Muscle layer of colon (tissue), 2 donors: ENCODE measurements around the gene C1orf185.

ENCODE experiments used
- H3K27ac ChIP-seq: one replicate; pipeline ENCODE4 v1.7.0; 2013; ENCODE audit warnings: low read depth, mild to moderate bottlenecking, low read length, moderate library complexity
- H3K27me3 ChIP-seq, 2 donors: one replicate each; pipeline ENCODE4 v1.7.0; 2013; ENCODE audit warnings: low read length in 2 of 2, mild to moderate bottlenecking in 2 of 2; ENCODE audit not compliant: insufficient read depth in 2 of 2, control insufficient read depth in 1 of 2
- H3K36me3 ChIP-seq: one replicate; pipeline ENCODE4 v1.7.0; 2013; ENCODE audit warnings: mild to moderate bottlenecking, low read length; ENCODE audit not compliant: insufficient read depth
- H3K4me1 ChIP-seq: one replicate; pipeline ENCODE4 v1.7.0; 2013; ENCODE audit warnings: mild to moderate bottlenecking, low read length; ENCODE audit not compliant: insufficient read depth
- H3K4me3 ChIP-seq, 2 donors: one replicate each; pipeline ENCODE4 v1.7.0; 2013; ENCODE audit warnings: low read length in 2 of 2, low read depth in 1 of 2, mild to moderate bottlenecking in 1 of 2, moderate library complexity in 1 of 2
- H3K9ac ChIP-seq: one replicate; pipeline ENCODE4 v1.7.0; 2013; ENCODE audit warnings: low read length
- H3K9me3 ChIP-seq: one replicate; pipeline ENCODE4 v1.7.0; 2013; ENCODE audit warnings: mild to moderate bottlenecking, low read length
- donor health status: abdominal sarcoma.
- donor health status: Adenocarcinoma of cecum.

C1orf185 gene

GRCh38 chr1:51101976-51102375 lies at the start of gene C1orf185:
C1orf185 (plus strand) TSS chr1:51102228; CDS start chr1:51102234, 6 bp downstream.
- H3K27ac ChIP-seq: no peak within 1 kb of the TSS

GRCh38 chr1:51058858-51059257 lies 43.2 kb upstream of the C1orf185 start:
- Histone ChIP-seq H3K4me3 (no peak overlapping the region), H3K4me1 (no peaks in the 10 kb centered on the region), H3K9me3 (no peaks in the 10 kb centered on the region), H3K27me3 (no peaks in the 10 kb centered on the region), H3K36me3 (no peaks in the 10 kb centered on the region), H3K27ac (no peak overlapping the region), H3K9ac (no peak overlapping the region)

More at GRCh38 chr1:51101976-51102375, at the start of gene C1orf185:
- H3K4me1 ChIP-seq: no peaks in the 10 kb centered on the region
- H3K9ac ChIP-seq: no peak within 1 kb of the TSS
- no peaks in the 10 kb centered on the region for H3K36me3 ChIP-seq
- no peaks in the 10 kb centered on the region for H3K9me3 ChIP-seq
- no peak within 1 kb of the TSS for H3K4me3 ChIP-seq
- no peaks in the 10 kb centered on the region for H3K27me3 ChIP-seq

- no peak overlapping the region for H3K9ac ChIP-seq
- H3K36me3 ChIP-seq: no peaks in the 10 kb centered on the region
- H3K27ac ChIP-seq: no peak overlapping the region
- no peak overlapping the region for H3K4me3 ChIP-seq
- H3K4me1 ChIP-seq: no peaks in the 10 kb centered on the region
- no peaks in the 10 kb centered on the region for H3K9me3 ChIP-seq
- no peaks in the 10 kb centered on the region for H3K27me3 ChIP-seq
These were observed 40.7 kb upstream of the C1orf185 start for GRCh38 chr1:51061231-51061918.

- Histone ChIP-seq H3K27me3 (no peaks in the 10 kb centered on the region), H3K4me3 (no peak overlapping the region), H3K27ac (no peak overlapping the region), H3K4me1 (no peaks in the 10 kb centered on the region), H3K9me3 (no peaks in the 10 kb centered on the region), H3K36me3 (no peaks in the 10 kb centered on the region), H3K9ac (no peak overlapping the region)
These were observed 38.9 kb upstream of the C1orf185 start for GRCh38 chr1:51063121-51063520.

GRCh38 chr1:51070011-51070410 lies 32.0 kb upstream of the C1orf185 start:
- no peak overlapping the region for H3K4me3 ChIP-seq
- H3K27me3 ChIP-seq: no peaks in the 10 kb centered on the region
- no peak overlapping the region for H3K27ac ChIP-seq
- no peaks in the 10 kb centered on the region for H3K36me3 ChIP-seq
- no peaks in the 10 kb centered on the region for H3K9me3 ChIP-seq
- H3K4me1 ChIP-seq: no peaks in the 10 kb centered on the region
- H3K9ac ChIP-seq: no peak overlapping the region

- Histone ChIP-seq H3K27me3 (no peaks in the 10 kb centered on the region), H3K9ac (no peak overlapping the region), H3K36me3 (no peaks in the 10 kb centered on the region), H3K27ac (no peak overlapping the region), H3K9me3 (no peaks in the 10 kb centered on the region), H3K4me3 (no peak overlapping the region), H3K4me1 (no peaks in the 10 kb centered on the region)
These were observed 31.4 kb upstream of the C1orf185 start for GRCh38 chr1:51070640-51071039.

- Histone ChIP-seq H3K9ac (no peak overlapping the region), H3K36me3 (no peaks in the 10 kb centered on the region), H3K4me1 (no peaks in the 10 kb centered on the region)
These were observed 30.6 kb upstream of the C1orf185 start for GRCh38 chr1:51071291-51072042.

GRCh38 chr1:51072043-51072439 lies 30.0 kb upstream of the C1orf185 start:
- H3K27ac ChIP-seq: no peak overlapping the region
- no peaks in the 10 kb centered on the region for H3K36me3 ChIP-seq
- no peak overlapping the region for H3K4me3 ChIP-seq
- no peaks in the 10 kb centered on the region for H3K27me3 ChIP-seq
- H3K4me1 ChIP-seq: no peaks in the 10 kb centered on the region
- no peak overlapping the region for H3K9ac ChIP-seq
- H3K9me3 ChIP-seq: no peaks in the 10 kb centered on the region

More at GRCh38 chr1:51071291-51072042, 30.6 kb upstream of the C1orf185 start:
- H3K4me3 ChIP-seq: no peak overlapping the region
- no peaks in the 10 kb centered on the region for H3K27me3 ChIP-seq
- no peaks in the 10 kb centered on the region for H3K9me3 ChIP-seq
- no peak overlapping the region for H3K27ac ChIP-seq

- no peaks in the 10 kb centered on the region for H3K4me1 ChIP-seq
- no peak overlapping the region for H3K9ac ChIP-seq
- H3K27me3 ChIP-seq: no peaks in the 10 kb centered on the region
- H3K9me3 ChIP-seq: no peaks in the 10 kb centered on the region
- H3K36me3 ChIP-seq: no peaks in the 10 kb centered on the region
- no peak overlapping the region for H3K4me3 ChIP-seq
- H3K27ac ChIP-seq: no peak overlapping the region
These were observed 29.4 kb upstream of the C1orf185 start for GRCh38 chr1:51072651-51073050.

GRCh38 chr1:51073456-51073855 lies 28.6 kb upstream of the C1orf185 start:
- H3K9ac ChIP-seq: no peak overlapping the region
- no peak overlapping the region for H3K4me3 ChIP-seq
- no peaks in the 10 kb centered on the region for H3K36me3 ChIP-seq
- no peak overlapping the region for H3K27ac ChIP-seq
- H3K4me1 ChIP-seq: no peaks in the 10 kb centered on the region
- no peaks in the 10 kb centered on the region for H3K9me3 ChIP-seq
- no peaks in the 10 kb centered on the region for H3K27me3 ChIP-seq

GRCh38 chr1:51086496-51087271 lies 15.3 kb upstream of the C1orf185 start:
- Histone ChIP-seq H3K9me3 (no peaks in the 10 kb centered on the region), H3K27ac (no peak overlapping the region), H3K27me3 (peaks cover 0 to 8% of the 10 kb centered on the region in 2 donors)

More at GRCh38 chr1:51086496-51087271, 15.3 kb upstream of the C1orf185 start:
- H3K9ac ChIP-seq: no peak overlapping the region
- H3K36me3 ChIP-seq: no peaks in the 10 kb centered on the region
- no peak overlapping the region for H3K4me3 ChIP-seq
- no peaks in the 10 kb centered on the region for H3K4me1 ChIP-seq
